Prostate gland (tissue), 2 donors: ENCODE results near the gene ANAPC16. TPM values are rescaled to one million over a fixed set of nuclear protein-coding genes. Genes with fewer than 3 reads are reported as not detected.
"Not testable (repeated sequence)": the region's sequence is repeated elsewhere in the genome, so short reads cannot be mapped to it uniquely, and the experiment has no call there.

Experiments used
- DNase-seq: peaks from one replicate; pipeline ENCODE4 v3.0.0-alpha.2; 2019; ENCODE audit warnings: low spot score
- H3K27ac ChIP-seq, 2 donors: fragments of 200-600 bp; sonication (generic); 2 replicates each; pipeline ENCODE4 v1.5.1; 2017 to 2019
- H3K27me3 ChIP-seq: fragments of 200-600 bp; sonication (generic); replicated peaks from 2 replicates; pipeline ENCODE4 v1.5.1; 2019; ENCODE audit not compliant: insufficient read depth
- H3K36me3 ChIP-seq, 2 donors: fragments of 200-600 bp; sonication (generic); 1 replicate in 1 of 2; 2 replicates in 1 of 2; pipeline versions ENCODE4 v1.5.1 to v1.8.1; 2017 to 2019
- H3K4me1 ChIP-seq: fragments of 200-600 bp; sonication (generic); replicated peaks from 2 replicates; pipeline ENCODE4 v1.5.1; 2019
- H3K4me3 ChIP-seq, 2 donors: fragments of 200-600 bp; sonication (generic); 2 replicates each; pipeline ENCODE4 v1.5.1; 2017 to 2019
- H3K9me3 ChIP-seq: fragments of 200-600 bp; sonication (generic); 2 replicates; pipeline ENCODE4 v1.5.1; 2017
- CTCF ChIP-seq, 4 experiments: fragments of 200-600 bp in 2 of 4; fragments of 450-650 bp in 2 of 4; sonication (generic) in 2 of 4; IDR thresholded peaks; 1 replicate in 3 of 4; 2 replicates in 1 of 4; pipeline ENCODE4 v1.5.1; 2016 to 2019; ENCODE audit warnings: antibody characterized with exemption in 4 of 4, mild to moderate bottlenecking in 2 of 4, moderate library complexity in 2 of 4
- POLR2A ChIP-seq: fragments of 450-650 bp; IDR thresholded peaks from one replicate; pipeline ENCODE4 v1.6.1; 2016; ENCODE audit warnings: antibody characterized with exemption, mild to moderate bottlenecking
- POLR2AphosphoS5 ChIP-seq: sonication (generic); formaldehyde crosslinking; IDR thresholded peaks from one replicate; pipeline ENCODE4 v1.6.1; 2017; ENCODE audit warnings: antibody characterized with exemption
- WGBS: methylation state at CpG from one replicate; pipeline ENCODE4 v1.1.5; 2018; 5-methylcytosine and 5-hydroxymethylcytosine counted together
- intact Hi-C: fragments of 100-400 bp; cut with DNase I; formaldehyde crosslinking; loops from one replicate; pipeline ENCODE4 v1.14.2; 2022
- total RNA-seq, 2 donors: library from RNA; depleted of rRNA; stranded (reverse); fragments of >200 nt; gene quantifications; one replicate each; pipeline ENCODE4 v1.1.0, GENCODE V29; 2016

Gene ANAPC16
- total RNA-seq, 2 donors from 2014 or later, result 73.4 to 123 TPM

GRCh38 chr10:72245949-72246525 lies 30.2 kb downstream of the ANAPC16 start:
- DNase-seq, result no peak
- intact Hi-C loops, result no loop called here
- Histone ChIP-seq H3K27ac (peak overlapping the region; percentile 91 to 94), H3K27me3 (no peaks in the 10 kb centered on the region), H3K36me3 (no peaks in the 10 kb centered on the region), H3K4me1 (peaks cover 41% of the 10 kb centered on the region), H3K4me3 (no peak overlapping the region), H3K9me3 (no peaks in the 10 kb centered on the region)
- no peak for TF ChIP-seq CTCF (IDR thresholded peaks at IDR 0.05)
- no peak for TF ChIP-seq POLR2A
- no peak for TF ChIP-seq POLR2AphosphoS5
- 4% methylated on average over 3 of the region's 3 CpGs for WGBS

GRCh38 chr10:72248468-72249151 lies 32.8 kb downstream of the ANAPC16 start:
- no peak overlapping the region for H3K4me3 ChIP-seq
- peaks cover 45% of the 10 kb centered on the region for H3K4me1 ChIP-seq
- H3K36me3 ChIP-seq, result no peaks in the 10 kb centered on the region
- H3K27me3 ChIP-seq, result no peaks in the 10 kb centered on the region
- WGBS, result 1% methylated on average over 10 of the region's 10 CpGs
- no peaks in the 10 kb centered on the region for H3K9me3 ChIP-seq
- peak overlapping the region; percentile 91 to 94 for H3K27ac ChIP-seq
- peak; percentile 93 for DNase-seq
- peak; percentile 95 for TF ChIP-seq POLR2AphosphoS5
- peak in 1 of 4 experiments; percentile 12 for TF ChIP-seq CTCF (IDR thresholded peaks at IDR 0.05)
- peak; percentile 36 for TF ChIP-seq POLR2A
- intact Hi-C loops, result no loop called here

GRCh38 chr10:72249176-72249862 lies 33.5 kb downstream of the ANAPC16 start:
- intact Hi-C loops, H3K4me3 ChIP-seq: not testable (repeated sequence)
- 83% methylated on average over 17 of the region's 17 CpGs for WGBS

GRCh38 chr10:72250666-72251065 lies 34.9 kb downstream of the ANAPC16 start:
- H3K27me3 ChIP-seq, result no peaks in the 10 kb centered on the region
- no peaks in the 10 kb centered on the region for H3K9me3 ChIP-seq
- DNase-seq, result peak; percentile 25
- H3K4me1 ChIP-seq, result peaks cover 41% of the 10 kb centered on the region
- no peak overlapping the region for H3K4me3 ChIP-seq
- intact Hi-C loops, result no loop called here
- H3K27ac ChIP-seq, result peak overlapping the region; percentile 30 to 91
- WGBS, result 42% methylated on average over 1 of the region's 1 CpG
- no peaks in the 10 kb centered on the region for H3K36me3 ChIP-seq
- TF ChIP-seq POLR2AphosphoS5 (peak; percentile 69), POLR2A (no peak), CTCF (IDR thresholded peaks at IDR 0.05) (no peak)

More at GRCh38 chr10:72249176-72249862, 33.5 kb downstream of the ANAPC16 start:
- H3K36me3 ChIP-seq, DNase-seq, H3K27me3 ChIP-seq, H3K9me3 ChIP-seq: not testable (repeated sequence)
- Histone ChIP-seq H3K4me1 (peaks cover 38% of the 10 kb centered on the region), H3K27ac (peak overlapping the region; percentile 91 to 94)

- no peaks in the 10 kb centered on the region for H3K27me3 ChIP-seq
- no peaks in the 10 kb centered on the region for H3K36me3 ChIP-seq
- WGBS, result 91% methylated on average over 6 of the region's 6 CpGs
- intact Hi-C loops, result no loop called here
- no peak for DNase-seq
- H3K27ac ChIP-seq, result peak overlapping the region; percentile 88 to 91
- H3K9me3 ChIP-seq, result no peaks in the 10 kb centered on the region
- no peak overlapping the region for H3K4me3 ChIP-seq
- peaks cover 46% of the 10 kb centered on the region for H3K4me1 ChIP-seq
- no peak for TF ChIP-seq POLR2A
- no peak for TF ChIP-seq CTCF (IDR thresholded peaks at IDR 0.05)
- TF ChIP-seq POLR2AphosphoS5, result no peak
Observed at GRCh38 chr10:72251635-72252034, 35.8 kb downstream of the ANAPC16 start.
